ENCODE measurements around the gene CYP3A4.

- no peak for TF ChIP-seq CTCF (IDR thresholded peaks at IDR 0.05)
- TF ChIP-seq POLR2A (IDR thresholded peaks at IDR 0.05), result no peak
These were observed 21.2 kb downstream of the CYP3A4 start for GRCh38 chr7:99762680-99763327.

Measured in esophagus squamous epithelium (tissue), 4 donors.